Ovary (tissue), 3 donors: Measurements from ENCODE around the gene PRR20G.

Experiments used
- CTCF ChIP-seq, 3 donors: fragments of 450-650 bp in 2 of 3; fragments of 200-600 bp in 1 of 3; IDR thresholded peaks; one replicate each; pipeline versions ENCODE4 v1.5.1 to v1.8.0; 2016 to 2022; ENCODE audit warnings: antibody characterized with exemption in 3 of 3, mild to moderate bottlenecking in 1 of 3
- EP300 ChIP-seq: sonication (generic); formaldehyde crosslinking; IDR thresholded peaks from one replicate; pipeline ENCODE4 v1.6.1; 2017; ENCODE audit warnings: antibody characterized with exemption
- POLR2A ChIP-seq: fragments of 450-650 bp; IDR thresholded peaks from one replicate; pipeline ENCODE4 v1.6.1; 2017; ENCODE audit warnings: antibody characterized with exemption, mild to moderate bottlenecking, moderate library complexity
- donor health status: DM: no; HTN: no; CAD: no.

GRCh38 chr3:127253491-127253890 is 34.4 kb downstream of the PRR20G start:
- TF ChIP-seq POLR2A (no peak), EP300 (no peak), CTCF (IDR thresholded peaks at IDR 0.05) (no peak)
